Body of pancreas (tissue), 4 donors: Measurements from ENCODE around the gene MRRF.

Experiments
- POLR2A ChIP-seq, 3 donors: fragments of 450-650 bp; IDR thresholded peaks; one replicate each; pipeline ENCODE4 v1.6.1; 2016; ENCODE audit warnings: antibody characterized with exemption in 3 of 3, mild to moderate bottlenecking in 2 of 3
- TF ChIP-seq, protein P1 (sequence below), 7 experiments: fragments of 450-650 bp in 4 of 7; fragments of 200-600 bp in 3 of 7; sonication (generic) in 3 of 7; IDR thresholded peaks; one replicate each; pipeline ENCODE4 v1.5.1; 2016 to 2019; ENCODE audit warnings: antibody characterized with exemption in 7 of 7

DNA sequence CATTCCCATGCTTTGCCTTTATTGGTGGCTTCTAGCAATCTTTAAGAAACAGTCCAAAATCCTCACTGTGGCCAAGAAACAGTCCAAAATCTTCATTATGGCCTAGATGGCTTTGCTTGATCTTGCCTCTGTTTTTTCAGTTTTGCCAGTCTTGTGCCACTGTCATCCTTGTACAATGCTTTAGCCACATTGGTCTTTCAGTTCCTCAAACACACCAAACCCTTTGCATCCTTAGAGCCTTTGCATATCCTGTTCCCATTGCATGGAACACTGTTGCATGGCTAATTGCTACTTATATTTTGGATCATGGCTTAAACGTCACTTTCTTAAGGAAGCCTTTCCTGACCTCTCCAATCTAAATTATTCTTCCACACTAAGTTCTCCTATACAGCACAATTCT, 22.1 kb downstream of the MRRF start:
- TF ChIP-seq, protein P1, sequence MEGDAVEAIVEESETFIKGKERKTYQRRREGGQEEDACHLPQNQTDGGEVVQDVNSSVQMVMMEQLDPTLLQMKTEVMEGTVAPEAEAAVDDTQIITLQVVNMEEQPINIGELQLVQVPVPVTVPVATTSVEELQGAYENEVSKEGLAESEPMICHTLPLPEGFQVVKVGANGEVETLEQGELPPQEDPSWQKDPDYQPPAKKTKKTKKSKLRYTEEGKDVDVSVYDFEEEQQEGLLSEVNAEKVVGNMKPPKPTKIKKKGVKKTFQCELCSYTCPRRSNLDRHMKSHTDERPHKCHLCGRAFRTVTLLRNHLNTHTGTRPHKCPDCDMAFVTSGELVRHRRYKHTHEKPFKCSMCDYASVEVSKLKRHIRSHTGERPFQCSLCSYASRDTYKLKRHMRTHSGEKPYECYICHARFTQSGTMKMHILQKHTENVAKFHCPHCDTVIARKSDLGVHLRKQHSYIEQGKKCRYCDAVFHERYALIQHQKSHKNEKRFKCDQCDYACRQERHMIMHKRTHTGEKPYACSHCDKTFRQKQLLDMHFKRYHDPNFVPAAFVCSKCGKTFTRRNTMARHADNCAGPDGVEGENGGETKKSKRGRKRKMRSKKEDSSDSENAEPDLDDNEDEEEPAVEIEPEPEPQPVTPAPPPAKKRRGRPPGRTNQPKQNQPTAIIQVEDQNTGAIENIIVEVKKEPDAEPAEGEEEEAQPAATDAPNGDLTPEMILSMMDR (IDR thresholded peaks at IDR 0.05), result no peak
- no peak for TF ChIP-seq POLR2A (IDR thresholded peaks at IDR 0.05)
